Ishikawa (cell line): Measurements from ENCODE around the gene HS3ST2.

Experiments
- EGR1 ChIP-seq: IDR thresholded peaks from 2 replicates; pipeline ENCODE4 v1.6.1; 2012
- REST ChIP-seq: IDR thresholded peaks from 2 replicates; pipeline ENCODE4 v1.6.1; 2012; ENCODE audit warnings: low read depth, mild to moderate bottlenecking
- TAF1 ChIP-seq: IDR thresholded peaks from 2 replicates; pipeline ENCODE4 v1.6.1; 2012; ENCODE audit warnings: low read depth, mild to moderate bottlenecking
- YY1 ChIP-seq: IDR thresholded peaks from 2 replicates; pipeline ENCODE4 v1.6.1; 2012; ENCODE audit warnings: low read depth
- TF ChIP-seq, protein P1 (sequence below): IDR thresholded peaks from 2 replicates; pipeline ENCODE4 v1.6.1; 2012

- no peak for TF ChIP-seq YY1
- TF ChIP-seq TAF1: no peak
- TF ChIP-seq REST: no peak
- TF ChIP-seq EGR1: no peak
- TF ChIP-seq, protein P1, sequence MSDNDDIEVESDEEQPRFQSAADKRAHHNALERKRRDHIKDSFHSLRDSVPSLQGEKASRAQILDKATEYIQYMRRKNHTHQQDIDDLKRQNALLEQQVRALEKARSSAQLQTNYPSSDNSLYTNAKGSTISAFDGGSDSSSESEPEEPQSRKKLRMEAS: no peak
Measured at GRCh38 chr16:22945361-22945760, 131.4 kb downstream of the HS3ST2 start.
